ENCODE results near the gene GALNT10.

Gene GALNT10

GRCh38 chr5:154329062-154329461 lies 138.5 kb downstream of the GALNT10 start:
- no peak for DNase-seq

DNA sequence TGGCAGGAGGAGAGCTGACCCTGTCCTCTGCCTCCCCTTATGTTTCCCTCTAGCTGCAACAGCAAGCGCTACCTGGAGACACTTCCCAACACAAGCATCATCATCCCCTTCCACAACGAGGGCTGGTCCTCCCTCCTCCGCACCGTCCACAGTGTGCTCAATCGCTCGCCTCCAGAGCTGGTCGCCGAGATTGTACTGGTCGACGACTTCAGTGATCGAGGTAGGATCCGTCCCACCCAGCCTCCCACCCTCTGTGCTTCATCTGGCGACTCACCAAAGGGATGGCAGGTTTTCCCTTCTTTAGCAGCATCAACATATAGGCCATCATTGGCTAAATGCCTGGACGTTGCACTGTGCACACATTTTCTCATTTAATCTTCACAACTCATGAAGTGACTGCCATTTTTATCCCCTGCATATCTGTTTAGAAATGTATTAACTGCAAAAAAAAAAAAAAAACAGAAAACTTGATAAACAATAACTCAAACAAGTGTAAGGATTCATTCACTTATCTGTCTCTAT lies 139.0 kb downstream of the GALNT10 start:
- DNase-seq: no peak

DNA sequence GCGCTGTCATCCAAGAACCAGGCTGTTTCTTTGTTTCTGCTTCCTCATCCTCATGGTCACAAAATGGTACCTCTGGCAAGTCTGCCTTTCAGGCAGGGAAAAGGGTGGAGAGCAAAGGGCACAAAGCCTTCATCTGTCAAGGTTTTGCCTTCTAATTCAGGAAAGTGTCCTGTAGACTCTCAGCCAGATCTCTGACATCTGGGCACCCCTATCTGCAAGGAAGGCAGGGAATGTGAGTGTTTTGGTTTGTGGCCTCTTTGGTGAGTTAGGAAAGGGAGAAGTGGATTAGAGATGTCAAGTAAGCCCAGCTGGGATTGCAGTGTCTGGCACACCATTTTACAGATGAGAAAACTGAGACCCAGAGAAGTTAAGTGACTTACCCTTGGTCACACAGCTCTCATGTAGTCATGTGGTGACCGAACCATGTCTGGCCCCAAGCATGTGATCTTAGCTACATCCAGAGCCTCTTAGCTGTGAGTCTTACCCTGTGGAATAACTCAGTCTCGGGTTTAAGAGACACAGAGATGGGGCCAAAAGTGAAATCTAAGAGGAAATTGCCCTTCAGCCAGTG lies 139.6 kb downstream of the GALNT10 start:
- DNase-seq: no peak

- DNase-seq: no peak
Measured at GRCh38 chr5:154331232-154331631, 140.7 kb downstream of the GALNT10 start.

DNA sequence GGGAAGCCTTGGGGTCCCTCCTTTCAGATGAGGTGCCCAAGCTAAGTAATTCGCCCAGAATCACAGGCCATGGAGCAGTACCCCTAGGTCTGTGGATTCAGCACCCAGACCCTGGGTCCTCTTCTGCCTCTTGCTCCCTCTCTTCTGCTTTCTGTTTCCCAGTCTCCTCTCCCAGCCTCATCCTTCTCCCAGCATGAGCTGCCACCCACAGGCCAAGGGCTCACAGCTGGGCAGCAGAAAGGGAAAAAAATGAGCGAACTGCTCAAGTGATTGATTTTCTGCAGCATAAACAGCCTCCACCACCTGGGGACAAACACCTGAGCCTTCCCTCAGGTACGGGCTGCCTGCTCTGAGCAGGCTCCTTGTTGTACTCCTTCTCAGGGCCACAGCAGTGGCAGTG lies 141.4 kb downstream of the GALNT10 start:
- no peak for DNase-seq

DNA sequence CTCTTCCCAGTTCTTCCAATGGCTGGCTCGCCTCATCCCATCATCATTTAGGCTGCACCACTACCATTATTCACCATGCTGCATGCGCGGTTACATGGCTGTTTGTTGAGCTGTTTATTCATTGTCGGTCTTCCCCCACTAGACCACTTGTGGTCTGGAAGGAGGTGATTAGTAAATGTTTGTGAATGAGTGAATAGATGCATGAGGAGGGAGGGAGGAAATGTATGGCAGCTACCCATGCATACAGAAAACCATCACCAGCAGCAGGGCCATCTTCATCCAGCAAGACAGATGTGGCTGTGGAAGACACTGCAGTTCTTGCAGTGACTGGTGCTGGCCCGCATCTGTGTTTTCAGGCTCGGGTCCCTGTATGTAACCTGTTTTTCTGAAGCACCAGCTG lies 141.9 kb downstream of the GALNT10 start:
- DNase-seq: no peak

DNA sequence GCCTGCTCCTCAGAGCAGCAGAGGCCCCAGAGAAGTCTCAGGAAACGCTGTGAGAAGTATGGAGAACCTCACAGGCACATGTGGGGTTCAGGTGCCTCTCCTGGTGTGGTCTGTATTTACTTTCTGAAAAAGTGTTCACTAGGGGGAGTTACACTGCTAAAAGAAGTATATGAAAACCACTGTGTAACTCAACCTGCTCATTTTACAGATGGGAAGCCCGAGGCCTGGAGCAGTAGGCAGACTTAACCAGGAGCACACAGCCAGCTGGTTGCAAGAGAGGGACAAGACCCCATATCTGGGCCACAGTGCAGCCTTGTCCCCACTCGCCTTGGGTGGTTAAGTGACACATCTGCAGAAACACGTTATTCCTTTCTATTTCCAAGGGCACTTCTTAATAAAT lies 142.5 kb downstream of the GALNT10 start:
- DNase-seq: no peak

DNA sequence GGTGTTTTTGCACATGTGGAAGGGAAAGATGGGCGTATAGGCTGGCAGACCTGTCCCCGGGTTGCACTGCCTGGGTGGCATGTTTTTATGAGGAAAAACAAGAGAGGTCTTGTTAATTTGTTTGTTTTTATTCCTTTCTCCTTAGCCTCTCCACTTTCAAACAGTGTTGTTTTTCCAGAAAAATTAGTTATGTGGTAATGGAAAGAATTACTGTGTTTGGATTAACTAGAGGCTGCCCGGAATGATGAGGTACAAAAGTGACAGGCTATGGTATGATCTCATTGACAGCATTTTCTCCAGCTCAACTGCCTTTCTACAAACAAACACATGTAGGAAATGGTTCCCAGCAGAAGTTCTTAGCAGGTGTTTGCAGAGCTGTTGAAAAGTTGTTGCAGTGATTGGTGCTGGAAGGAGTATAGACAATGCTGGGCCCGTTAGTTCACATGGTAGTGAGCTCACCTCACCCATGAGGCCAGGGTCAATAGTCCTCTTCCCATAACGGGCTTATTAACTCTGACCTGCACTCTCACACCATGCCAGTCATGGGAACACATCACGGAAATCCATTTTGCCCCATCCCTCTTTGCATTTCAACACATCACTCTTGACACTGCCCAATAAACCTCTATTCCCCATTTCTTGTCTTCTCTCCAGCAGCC lies 144.0 kb downstream of the GALNT10 start:
- DNase-seq: no peak

DNA sequence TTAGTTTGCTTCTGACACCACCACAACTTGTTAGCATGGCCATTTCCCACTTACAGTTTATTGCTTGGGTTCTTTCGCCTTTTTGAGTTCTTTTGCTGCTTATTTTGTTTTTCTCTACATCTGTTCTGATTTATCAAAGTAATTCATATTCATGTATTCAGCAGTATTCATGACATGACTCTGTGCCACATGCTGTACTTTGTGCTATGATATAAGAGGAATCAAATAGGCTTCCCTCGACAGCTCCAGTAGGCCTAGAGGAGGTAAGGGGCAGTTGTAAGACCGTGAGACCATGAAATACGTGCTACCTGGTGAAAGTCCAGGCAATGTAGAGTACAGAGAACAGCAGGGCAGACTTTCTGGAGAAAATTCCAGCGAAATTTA lies 144.5 kb downstream of the GALNT10 start:
- no peak for DNase-seq

DNA sequence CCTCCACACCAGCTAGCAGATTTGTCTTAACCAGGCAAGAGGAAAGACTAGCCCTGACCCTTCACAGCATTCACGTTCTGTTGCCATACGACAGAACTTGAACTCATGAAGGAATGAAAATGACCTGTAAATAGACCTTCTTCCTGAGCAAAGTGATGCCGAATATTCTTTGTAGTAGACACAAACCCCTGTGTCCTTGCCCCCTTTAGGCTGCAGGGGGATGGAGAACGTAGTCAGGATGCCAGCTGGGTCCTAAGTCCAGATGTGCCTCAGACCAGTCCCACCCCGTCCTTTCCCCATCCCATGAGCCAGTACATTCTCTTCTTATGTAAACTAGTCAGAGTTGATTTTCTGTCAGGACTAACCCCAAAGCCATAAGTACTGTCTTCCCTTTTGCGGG lies 151.1 kb downstream of the GALNT10 start:
- DNase-seq: no peak

- DNase-seq: no peak
Measured at GRCh38 chr5:154342211-154342610, 151.7 kb downstream of the GALNT10 start.

- no peak for DNase-seq
Measured at GRCh38 chr5:154342963-154343362, 152.4 kb downstream of the GALNT10 start.

DNA sequence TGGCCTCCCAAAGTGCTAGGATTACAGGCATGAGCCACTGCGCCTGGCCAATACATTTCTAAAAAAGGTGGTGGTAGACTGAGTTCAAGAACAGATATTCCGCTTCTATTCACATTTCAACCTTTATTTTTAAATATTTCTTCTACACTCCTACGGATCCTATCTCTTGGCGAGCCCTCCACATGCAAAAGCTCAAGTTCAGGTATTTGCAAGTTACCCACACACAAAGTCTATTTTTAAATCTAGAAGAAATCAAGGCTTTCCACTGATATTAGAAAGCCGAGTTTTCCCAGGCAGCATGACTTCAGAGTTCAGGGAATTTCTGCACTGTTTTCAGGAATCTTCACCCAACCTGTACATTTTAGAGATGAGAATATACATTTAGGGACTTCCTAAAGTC lies 153.9 kb downstream of the GALNT10 start:
- no peak for DNase-seq

- no peak for DNase-seq
Measured at GRCh38 chr5:154345255-154345952, 154.9 kb downstream of the GALNT10 start.

DNA sequence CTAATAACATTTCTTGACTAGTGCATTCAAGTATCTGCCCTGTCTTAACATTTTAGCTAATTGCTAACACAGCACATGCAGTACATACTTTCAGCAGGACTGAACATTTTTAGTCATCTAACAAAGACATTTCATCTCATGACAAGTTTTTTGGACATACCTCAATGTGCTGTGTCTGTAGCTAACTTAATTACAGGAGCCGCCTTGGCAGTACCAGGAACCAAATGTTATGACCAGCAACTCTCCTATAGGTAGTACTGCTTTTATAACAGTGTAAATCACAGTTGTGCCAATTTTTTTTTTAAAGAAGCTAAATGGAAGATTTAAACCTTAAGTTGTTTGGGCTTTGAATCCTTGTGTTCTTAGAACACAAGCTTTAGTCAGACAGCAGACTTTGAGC lies 155.9 kb downstream of the GALNT10 start:
- DNase-seq: no peak

DNA sequence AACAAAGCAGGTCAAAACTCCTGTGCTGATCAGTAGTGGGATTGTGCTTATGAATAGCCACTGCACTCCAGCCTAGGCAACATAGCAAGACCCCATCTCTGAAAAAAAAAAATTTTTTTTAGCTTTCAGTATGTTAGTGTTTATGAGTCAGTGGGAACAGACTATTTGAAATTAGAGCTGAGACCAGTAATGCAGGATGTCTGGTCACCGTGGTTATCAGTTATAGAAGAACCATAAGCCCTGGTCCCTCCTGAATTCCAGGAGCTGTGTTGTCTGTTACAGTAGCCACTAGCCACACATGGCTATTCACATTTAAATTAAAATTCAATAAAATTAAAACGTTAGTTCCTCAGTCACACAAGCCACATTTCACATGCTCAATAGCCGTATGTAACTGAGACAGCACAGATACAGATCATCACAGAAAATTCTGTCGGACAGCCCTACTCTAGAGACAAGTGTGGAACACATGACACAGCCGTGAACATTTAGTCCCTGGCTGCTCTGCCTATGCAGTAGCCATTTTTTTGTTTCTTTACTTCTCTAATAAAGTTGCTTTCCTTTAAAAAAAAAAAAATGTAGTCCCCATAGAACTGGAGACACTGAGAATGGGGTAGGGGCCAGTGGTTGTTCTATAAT lies 159.2 kb downstream of the GALNT10 start:
- DNase-seq: no peak

DNA sequence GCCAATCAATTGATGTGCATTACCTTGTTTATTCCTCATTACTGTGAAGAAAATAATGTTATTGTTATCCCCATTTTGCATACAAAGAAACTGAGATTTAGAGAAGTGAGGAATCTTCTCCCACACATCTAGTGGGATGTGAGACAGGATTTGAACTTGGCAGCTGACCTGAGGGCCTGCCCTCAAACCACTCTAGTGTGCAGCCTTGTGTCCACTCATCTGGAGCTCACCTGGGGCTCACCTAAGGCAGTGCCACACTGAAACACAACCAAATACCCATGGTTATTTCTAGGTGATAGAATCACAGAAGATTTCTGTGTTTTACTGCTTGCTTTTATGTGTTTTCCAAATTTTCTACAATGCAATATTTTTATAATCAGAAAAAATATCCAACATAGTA lies 160.6 kb downstream of the GALNT10 start:
- DNase-seq: no peak

DNA sequence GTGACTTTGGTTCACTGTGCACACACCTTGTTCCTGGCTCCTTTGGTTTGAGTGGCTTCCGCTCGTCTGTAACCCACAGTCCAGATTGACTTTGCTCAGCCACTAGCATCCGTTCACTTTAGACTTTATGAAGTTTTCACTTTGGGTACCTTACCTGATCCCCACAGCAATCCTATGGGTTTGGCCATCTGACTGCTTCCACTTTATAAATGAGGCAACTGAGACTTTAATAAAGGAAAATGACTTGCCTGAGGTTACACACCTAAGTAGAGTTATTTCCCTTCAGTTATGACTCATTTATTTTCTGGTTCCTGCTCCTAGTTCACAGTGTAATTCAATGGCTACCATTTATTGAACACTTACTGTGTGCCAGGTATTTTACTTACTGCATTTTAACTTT lies 161.0 kb downstream of the GALNT10 start:
- DNase-seq: no peak

DNA sequence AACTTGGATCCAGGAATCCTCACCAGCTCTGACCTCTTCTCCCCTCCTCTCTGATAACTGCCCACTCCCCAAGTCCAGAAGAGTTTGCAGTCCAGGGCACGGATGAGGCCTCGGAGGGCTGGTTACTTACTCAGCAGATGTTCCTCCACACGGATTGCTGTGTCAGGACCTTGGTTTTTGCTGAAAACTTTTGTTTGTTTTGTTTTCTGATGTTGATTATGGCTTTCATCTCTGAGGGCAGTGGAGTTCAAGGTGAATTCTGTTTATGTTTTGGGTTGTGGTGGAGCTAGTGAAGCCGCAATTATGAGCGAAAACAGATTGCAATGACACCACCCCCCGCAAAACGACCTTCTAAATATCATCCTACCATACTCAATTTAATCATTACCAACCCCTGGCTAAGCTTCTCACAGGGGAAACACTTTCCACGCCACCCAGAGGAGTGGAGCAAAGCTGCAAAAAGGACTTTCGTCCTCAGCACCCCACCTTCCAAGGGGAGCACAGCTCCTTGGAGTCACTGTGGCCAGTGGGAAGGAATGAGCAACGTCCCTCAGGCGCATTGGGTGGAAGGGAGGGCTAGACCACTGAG lies 162.5 kb downstream of the GALNT10 start:
- no peak for DNase-seq

GRCh38 chr5:154355129-154355611 lies 164.6 kb downstream of the GALNT10 start:
- no peak for DNase-seq

- DNase-seq: no peak
Measured at GRCh38 chr5:154356020-154356655, 165.6 kb downstream of the GALNT10 start.

- DNase-seq: no peak
Measured at GRCh38 chr5:154356958-154357357, 166.4 kb downstream of the GALNT10 start.
